K562 (cell line): ENCODE measurements around the gene ASCC3. TPM values are rescaled to one million over a fixed set of nuclear protein-coding genes. Genes with fewer than 3 reads are reported as not detected.

Experiments
- E2F3 ChIP-seq: fragments of 250-450 bp; sonication (Bioruptor Pico); IDR thresholded peaks from 2 replicates; pipeline ENCODE4 v1.4.0; 2020; ENCODE audit warnings: mild to moderate bottlenecking
- HLTF ChIP-seq: fragments of 450-650 bp; IDR thresholded peaks from 2 replicates; pipeline ENCODE4 v1.6.1; 2016
- JUN ChIP-seq, 2 experiments: sonication (generic) in 1 of 2; formaldehyde crosslinking in 1 of 2; IDR thresholded peaks; 2 replicates each; pipeline versions ENCODE4 v1.6.1 to v1.8.0; 2012 to 2022; ENCODE audit warnings: borderline replicate concordance in 2 of 2, mild to moderate bottlenecking in 2 of 2, improper control_type of control experiment in 1 of 2, low read depth in 1 of 2, low read length in 1 of 2, missing genetic modification reagents in 1 of 2
- KDM1A ChIP-seq, 2 experiments: fragments of 450-650 bp; IDR thresholded peaks; 2 replicates each; pipeline ENCODE4 v1.6.1; 2016; ENCODE audit warnings: mild to moderate bottlenecking in 2 of 2
- MEF2A ChIP-seq: IDR thresholded peaks from 2 replicates; pipeline ENCODE4 v1.6.1; 2011; ENCODE audit warnings: low read depth, mild to moderate bottlenecking, low read length, moderate library complexity; ENCODE audit not compliant: control insufficient read depth
- MGA ChIP-seq: fragments of 450-650 bp; IDR thresholded peaks from 2 replicates; pipeline ENCODE4 v1.6.1; 2016; ENCODE audit warnings: mild to moderate bottlenecking, moderate library complexity
- PRMT5 ChIP-seq: sonication (generic); formaldehyde crosslinking; IDR thresholded peaks from 2 replicates; pipeline ENCODE4 v1.5.0; 2020; ENCODE audit warnings: missing genetic modification reagents
- PTBP1 ChIP-seq: fragments of 200-400 bp; formaldehyde crosslinking; IDR thresholded peaks from 2 replicates; pipeline ENCODE4 v1.6.1; 2017; ENCODE audit warnings: low read depth, low read length
- SLC30A9 ChIP-seq: fragments of 250-450 bp; sonication (Bioruptor Pico); IDR thresholded peaks from 2 replicates; pipeline ENCODE4 v1.8.0; 2022; ENCODE audit warnings: mild to moderate bottlenecking, moderate library complexity
- SNRNP70 ChIP-seq: fragments of 200-400 bp; formaldehyde crosslinking; optimal IDR thresholded peaks from 2 replicates; pipeline ENCODE3; 2017; ENCODE audit warnings: low read depth, low read length
- TAL1 ChIP-seq: fragments of 450-650 bp; IDR thresholded peaks from 2 replicates; pipeline ENCODE4 v1.6.1; 2016; ENCODE audit warnings: mild to moderate bottlenecking
- TCF3 ChIP-seq: sonication (generic); formaldehyde crosslinking; IDR thresholded peaks from 2 replicates; pipeline ENCODE4 v1.4.0; 2020; ENCODE audit warnings: mild to moderate bottlenecking, missing genetic modification reagents
- ZKSCAN8 ChIP-seq: fragments of 200-800 bp; sonication (Bioruptor generic); IDR thresholded peaks from 2 replicates; pipeline ENCODE4 v1.6.1; 2016; ENCODE audit warnings: missing genetic modification characterization, missing compliant biosample characterization
- ZNF586 ChIP-seq: fragments of 450-650 bp; formaldehyde crosslinking; conservative IDR thresholded peaks from 2 replicates; pipeline ENCODE4 v1.4.0; 2020; ENCODE audit warnings: mild to moderate bottlenecking, moderate library complexity
- polyA plus RNA-seq, 8 experiments: library from polyadenylated mRNA; depleted of rRNA in 4 of 8; stranded (reverse) in 5 of 8; unstranded in 3 of 8; fragments of >200 nt; fragmentation: Nextera tagmentation in 2 of 8; fragmentation: Illumina TruSeq in 1 of 8; extraction: Ambion mirVana in 2 of 8; extraction: Trizol in 1 of 8; gene quantifications; 2 replicates each; pipeline versions ENCODE4 v1.2.1 to v1.2.3, GENCODE V29; 2011 to 2014; ENCODE audit warnings: inconsistent platforms in 1 of 8, missing spikeins in 1 of 8
- total RNA-seq, 7 experiments: library from RNA; depleted of rRNA in 6 of 7; stranded (reverse); fragments of >200 nt in 6 of 7; fragmentation: Illumina TruSeq in 2 of 7; extraction: Trizol in 2 of 7; gene quantifications; 2 replicates each; pipeline versions ENCODE4 v1.2.1 to v1.2.3, GENCODE V29; 2011 to 2021; ENCODE audit warnings: low replicate concordance in 1 of 7
- TF ChIP-seq, protein P1 (sequence below): fragments of 200-800 bp; sonication (Bioruptor generic); IDR thresholded peaks from 2 replicates; pipeline ENCODE4 v1.6.1; 2017; ENCODE audit warnings: missing genetic modification characterization, missing compliant biosample characterization

ASCC3 gene
- total and polyA plus RNA-seq, 9 of the 15 experiments (the other 6 are each of a cell fraction or from before 2014, with no cell fraction given): 16.1 to 56.1 (median 33.9) TPM

GRCh38 chr6:100880853-100881706 is at the start of gene ASCC3 (continued):
- TF ChIP-seq MGA (peak; percentile 83), TCF3 (CRISPR knock-in tag) (no peak), ZKSCAN8 (CRISPR knock-in tag) (no peak), JUN (IDR thresholded peaks at IDR 0.05; ENCODE audit: borderline replicate concordance, low read depth, low read length) (peak; percentile 67; the same call in 1 of the 2 replicates), JUN (CRISPR knock-in tag; IDR thresholded peaks at IDR 0.05; ENCODE audit: borderline replicate concordance) (no peak), MEF2A (no peak), SNRNP70 (no peak), SLC30A9 (no peak), PTBP1 (no peak), PRMT5 (CRISPR knock-in tag) (no peak), HLTF (no peak), TAL1 (no peak), E2F3 (CRISPR knock-in tag) (peak; percentile 15; the same call in 1 of the 2 replicates), ZNF586 (CRISPR knock-in tag) (no peak), KDM1A (IDR thresholded peaks at IDR 0.05) (no peak)
- TF ChIP-seq, protein P1, sequence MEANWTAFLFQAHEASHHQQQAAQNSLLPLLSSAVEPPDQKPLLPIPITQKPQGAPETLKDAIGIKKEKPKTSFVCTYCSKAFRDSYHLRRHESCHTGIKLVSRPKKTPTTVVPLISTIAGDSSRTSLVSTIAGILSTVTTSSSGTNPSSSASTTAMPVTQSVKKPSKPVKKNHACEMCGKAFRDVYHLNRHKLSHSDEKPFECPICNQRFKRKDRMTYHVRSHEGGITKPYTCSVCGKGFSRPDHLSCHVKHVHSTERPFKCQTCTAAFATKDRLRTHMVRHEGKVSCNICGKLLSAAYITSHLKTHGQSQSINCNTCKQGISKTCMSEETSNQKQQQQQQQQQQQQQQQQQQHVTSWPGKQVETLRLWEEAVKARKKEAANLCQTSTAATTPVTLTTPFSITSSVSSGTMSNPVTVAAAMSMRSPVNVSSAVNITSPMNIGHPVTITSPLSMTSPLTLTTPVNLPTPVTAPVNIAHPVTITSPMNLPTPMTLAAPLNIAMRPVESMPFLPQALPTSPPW: peak; percentile 92
